Thyroid gland (tissue), 4 donors: ENCODE data around the gene UST.

Source experiments
- POLR2A ChIP-seq, 2 donors: fragments of 450-650 bp; IDR thresholded peaks; one replicate each; pipeline ENCODE4 v1.6.1; 2017; ENCODE audit warnings: antibody characterized with exemption in 2 of 2, mild to moderate bottlenecking in 2 of 2, moderate library complexity in 1 of 2
- TF ChIP-seq, protein P1 (sequence below), 6 experiments: fragments of 200-600 bp in 3 of 6; fragments of 450-650 bp in 3 of 6; sonication (generic) in 3 of 6; IDR thresholded peaks; one replicate each; pipeline ENCODE4 v1.5.1; 2016 to 2019; ENCODE audit warnings: antibody characterized with exemption in 6 of 6, mild to moderate bottlenecking in 2 of 6, inconsistent platforms in 1 of 6, moderate library complexity in 1 of 6

DNA sequence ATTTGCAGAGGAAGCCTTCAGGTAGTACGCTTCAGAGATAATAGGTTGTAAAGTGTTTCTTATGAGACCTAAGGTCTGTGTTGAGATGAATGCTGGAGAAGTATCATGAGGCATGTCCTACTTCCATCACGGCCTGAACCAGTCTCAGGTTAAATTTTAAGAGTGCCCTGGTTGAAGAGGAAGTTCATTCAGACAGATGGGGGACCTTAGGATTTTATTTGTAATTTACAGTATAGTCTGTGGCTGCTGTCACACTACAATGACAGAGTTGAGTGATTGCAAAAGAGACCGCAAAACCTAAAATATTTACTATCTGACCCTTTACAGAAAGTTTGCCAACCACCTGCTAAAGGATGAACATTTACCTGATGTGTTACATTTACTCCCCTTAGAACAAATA lies 70.9 kb downstream of the UST start:
- TF ChIP-seq, protein P1, sequence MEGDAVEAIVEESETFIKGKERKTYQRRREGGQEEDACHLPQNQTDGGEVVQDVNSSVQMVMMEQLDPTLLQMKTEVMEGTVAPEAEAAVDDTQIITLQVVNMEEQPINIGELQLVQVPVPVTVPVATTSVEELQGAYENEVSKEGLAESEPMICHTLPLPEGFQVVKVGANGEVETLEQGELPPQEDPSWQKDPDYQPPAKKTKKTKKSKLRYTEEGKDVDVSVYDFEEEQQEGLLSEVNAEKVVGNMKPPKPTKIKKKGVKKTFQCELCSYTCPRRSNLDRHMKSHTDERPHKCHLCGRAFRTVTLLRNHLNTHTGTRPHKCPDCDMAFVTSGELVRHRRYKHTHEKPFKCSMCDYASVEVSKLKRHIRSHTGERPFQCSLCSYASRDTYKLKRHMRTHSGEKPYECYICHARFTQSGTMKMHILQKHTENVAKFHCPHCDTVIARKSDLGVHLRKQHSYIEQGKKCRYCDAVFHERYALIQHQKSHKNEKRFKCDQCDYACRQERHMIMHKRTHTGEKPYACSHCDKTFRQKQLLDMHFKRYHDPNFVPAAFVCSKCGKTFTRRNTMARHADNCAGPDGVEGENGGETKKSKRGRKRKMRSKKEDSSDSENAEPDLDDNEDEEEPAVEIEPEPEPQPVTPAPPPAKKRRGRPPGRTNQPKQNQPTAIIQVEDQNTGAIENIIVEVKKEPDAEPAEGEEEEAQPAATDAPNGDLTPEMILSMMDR (IDR thresholded peaks at IDR 0.05): no peak
- no peak for TF ChIP-seq POLR2A (IDR thresholded peaks at IDR 0.05)
